SK-N-SH treated with all-trans-retinoic acid at 6 μM for 48 hours (cell line): Measurements from ENCODE around the gene PPM1B.

Experiments
- ARNTL ChIP-seq: fragments of 450-650 bp; formaldehyde crosslinking; IDR thresholded peaks from 2 replicates; pipeline ENCODE4 v1.5.0; 2020; ENCODE audit warnings: low read depth, mild to moderate bottlenecking, moderate library complexity, borderline replicate concordance
- BACH2 ChIP-seq: fragments of 250-450 bp; sonication (Bioruptor Pico); IDR thresholded peaks from 2 replicates; pipeline ENCODE4 v1.9.0; 2021; ENCODE audit warnings: mild to moderate bottlenecking, borderline replicate concordance
- CREB5 ChIP-seq: fragments of 250-450 bp; sonication (Bioruptor Pico); IDR thresholded peaks from 2 replicates; pipeline ENCODE4 v1.5.1; 2020; ENCODE audit warnings: low read depth, mild to moderate bottlenecking, moderate library complexity
- ESRRG ChIP-seq: fragments of 250-450 bp; sonication (Bioruptor Pico); IDR thresholded peaks from 2 replicates; pipeline ENCODE4 v1.6.1; 2021; ENCODE audit warnings: mild to moderate bottlenecking
- ISL1 ChIP-seq: fragments of 250-450 bp; sonication (Bioruptor Pico); IDR thresholded peaks from 2 replicates; pipeline ENCODE4 v2.1.2; 2022; ENCODE audit warnings: mild to moderate bottlenecking, moderate library complexity
- PATZ1 ChIP-seq: fragments of 250-450 bp; sonication (Bioruptor Pico); IDR thresholded peaks from 2 replicates; pipeline ENCODE4 v1.8.0; 2020; ENCODE audit warnings: mild to moderate bottlenecking, moderate library complexity, borderline replicate concordance
- RARB ChIP-seq: fragments of 250-450 bp; sonication (Bioruptor Pico); IDR thresholded peaks from 2 replicates; pipeline ENCODE4 v1.8.0; 2021; ENCODE audit warnings: mild to moderate bottlenecking, moderate library complexity
- SNAI2 ChIP-seq: fragments of 250-450 bp; sonication (Bioruptor Pico); IDR thresholded peaks from 2 replicates; pipeline ENCODE4 v1.5.0; 2020; ENCODE audit warnings: mild to moderate bottlenecking, moderate library complexity
- ZFP3 ChIP-seq: fragments of 250-450 bp; sonication (Bioruptor Pico); IDR thresholded peaks from 2 replicates; pipeline ENCODE4 v1.5.0; 2020; ENCODE audit warnings: mild to moderate bottlenecking, moderate library complexity
- ZFP30 ChIP-seq: fragments of 450-650 bp; formaldehyde crosslinking; IDR thresholded peaks from 2 replicates; pipeline ENCODE4 v1.5.0; 2022; ENCODE audit warnings: mild to moderate bottlenecking, moderate library complexity

GRCh38 chr2:44273596-44273995, 104.9 kb downstream of the PPM1B start:
- TF ChIP-seq ZFP30 (CRISPR knock-in tag) (no peak), CREB5 (CRISPR knock-in tag) (no peak), PATZ1 (CRISPR knock-in tag) (no peak), ZFP3 (CRISPR knock-in tag) (no peak), RARB (CRISPR knock-in tag) (no peak), ESRRG (CRISPR knock-in tag) (no peak), BACH2 (no peak), SNAI2 (no peak), ISL1 (no peak), ARNTL (CRISPR knock-in tag) (no peak)
